ENCODE data around the gene LTBP1. TPM values are rescaled to one million over a fixed set of nuclear protein-coding genes. Genes with fewer than 3 reads are reported as not detected.

LTBP1 gene
- total RNA-seq, 3 donors from 2014 or later (not counting 1 experiment from before 2014, with no cell fraction given): 1.7 to 4.7 (median 3.5) TPM

DNA sequence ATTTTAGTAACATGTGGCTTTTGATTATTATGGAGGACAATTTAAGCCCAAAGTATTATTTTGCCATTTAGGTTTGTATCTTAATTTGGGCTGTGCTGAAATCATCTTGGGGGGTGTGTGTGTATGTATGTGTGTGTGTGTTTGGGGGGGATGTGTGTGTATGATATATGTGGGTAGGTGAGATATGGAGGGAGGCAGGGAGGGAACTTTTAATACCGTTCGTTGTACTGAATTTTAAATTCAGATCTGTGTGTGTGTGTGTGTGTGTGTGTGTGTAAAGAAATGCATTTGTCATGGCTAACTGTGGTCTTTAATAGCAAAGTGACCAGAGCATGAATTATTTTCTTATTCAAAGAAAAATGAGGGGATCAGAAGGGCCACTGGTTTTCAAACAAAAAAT lies 113.7 kb downstream of the LTBP1 start:
- H3K36me3 Mint-ChIP-seq: no peaks in the 10 kb centered on the region
- DNase-seq (no peak), ATAC-seq (no peak)
- peaks cover 0 to 30% of the 10 kb centered on the region in 2 donors for H3K27me3 Mint-ChIP-seq (ENCODE audit: low read depth in 2 of 2)
- H3K9me3 ChIP-seq (ENCODE audit: control insufficient read depth, insufficient read depth, low read length): no peaks in the 10 kb centered on the region
- WGBS (ENCODE audit: insufficient coverage): 90% methylated on average over 2 of the region's 2 CpGs
- intact Hi-C loops (cut with micrococcal nuclease): no loop called here
- H3K27ac ChIP-seq (ENCODE audit: low read length): no peak overlapping the region
- H3K36me3 ChIP-seq (ENCODE audit: control insufficient read depth, insufficient read depth, low read length): no peaks in the 10 kb centered on the region
- no peak overlapping the region for H3K4me3 Mint-ChIP-seq
- H3K27me3 ChIP-seq (ENCODE audit: control insufficient read depth, insufficient read depth, low read length): no peaks in the 10 kb centered on the region
- no peaks in the 10 kb centered on the region for H3K4me1 Mint-ChIP-seq
- H3K27ac Mint-ChIP-seq: no peak overlapping the region
- H3K4me3 ChIP-seq (ENCODE audit: low read length): no peak overlapping the region
- H3K4me1 ChIP-seq (ENCODE audit: control insufficient read depth, insufficient read depth, low read length): no peaks in the 10 kb centered on the region
- H3K9me3 Mint-ChIP-seq: peaks cover 0 to 2% of the 10 kb centered on the region in 2 donors
- TF ChIP-seq, protein P1, sequence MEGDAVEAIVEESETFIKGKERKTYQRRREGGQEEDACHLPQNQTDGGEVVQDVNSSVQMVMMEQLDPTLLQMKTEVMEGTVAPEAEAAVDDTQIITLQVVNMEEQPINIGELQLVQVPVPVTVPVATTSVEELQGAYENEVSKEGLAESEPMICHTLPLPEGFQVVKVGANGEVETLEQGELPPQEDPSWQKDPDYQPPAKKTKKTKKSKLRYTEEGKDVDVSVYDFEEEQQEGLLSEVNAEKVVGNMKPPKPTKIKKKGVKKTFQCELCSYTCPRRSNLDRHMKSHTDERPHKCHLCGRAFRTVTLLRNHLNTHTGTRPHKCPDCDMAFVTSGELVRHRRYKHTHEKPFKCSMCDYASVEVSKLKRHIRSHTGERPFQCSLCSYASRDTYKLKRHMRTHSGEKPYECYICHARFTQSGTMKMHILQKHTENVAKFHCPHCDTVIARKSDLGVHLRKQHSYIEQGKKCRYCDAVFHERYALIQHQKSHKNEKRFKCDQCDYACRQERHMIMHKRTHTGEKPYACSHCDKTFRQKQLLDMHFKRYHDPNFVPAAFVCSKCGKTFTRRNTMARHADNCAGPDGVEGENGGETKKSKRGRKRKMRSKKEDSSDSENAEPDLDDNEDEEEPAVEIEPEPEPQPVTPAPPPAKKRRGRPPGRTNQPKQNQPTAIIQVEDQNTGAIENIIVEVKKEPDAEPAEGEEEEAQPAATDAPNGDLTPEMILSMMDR (IDR thresholded peaks at IDR 0.05): no peak

DNA sequence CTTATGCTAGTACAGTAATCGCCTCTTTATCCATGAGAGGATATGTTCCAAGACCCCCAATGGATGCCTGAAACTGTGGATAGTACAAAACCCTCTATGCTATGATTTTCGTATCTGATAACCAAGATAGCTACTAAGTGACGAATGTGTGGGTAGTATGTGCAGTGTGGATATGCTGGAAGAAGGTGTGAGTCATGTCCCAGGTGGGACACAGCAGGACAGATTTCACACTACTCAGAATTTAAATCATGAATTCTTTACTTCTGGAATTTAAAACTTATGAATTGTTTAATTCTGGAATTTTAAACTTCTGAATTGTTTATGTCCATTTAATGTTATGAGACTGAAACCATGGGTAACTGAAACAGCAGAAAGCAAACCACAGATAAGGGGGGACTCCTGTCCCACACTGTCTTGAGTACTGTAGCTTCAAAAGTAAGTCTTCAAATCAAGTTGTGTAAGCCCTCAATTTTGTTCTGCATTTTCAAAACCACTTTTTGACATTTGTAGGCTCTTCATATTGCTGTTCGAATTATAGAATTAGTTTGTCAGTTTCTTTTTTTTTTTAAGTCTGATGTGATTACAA lies 116.0 kb downstream of the LTBP1 start:
- 91% methylated on average over 4 of the region's 4 CpGs for WGBS (ENCODE audit: insufficient coverage)
- DNase-seq (no peak), ATAC-seq (no peak)
- Mint-ChIP-seq H3K4me3 (no peak overlapping the region), H3K27ac (no peak overlapping the region), H3K27me3 (ENCODE audit: low read depth in 2 of 2) (peaks cover 0 to 30% of the 10 kb centered on the region in 2 donors), H3K4me1 (no peaks in the 10 kb centered on the region), H3K9me3 (no peaks in the 10 kb centered on the region), H3K36me3 (no peaks in the 10 kb centered on the region)
- H3K4me3 ChIP-seq (ENCODE audit: low read length): no peak overlapping the region
- no peaks in the 10 kb centered on the region for H3K27me3 ChIP-seq (ENCODE audit: control insufficient read depth, insufficient read depth, low read length)
- intact Hi-C loops (cut with micrococcal nuclease): no loop called here
- H3K36me3 ChIP-seq (ENCODE audit: control insufficient read depth, insufficient read depth, low read length): no peaks in the 10 kb centered on the region
- TF ChIP-seq, protein P1 (IDR thresholded peaks at IDR 0.05): no peak
- no peak overlapping the region for H3K27ac ChIP-seq (ENCODE audit: low read length)
- no peaks in the 10 kb centered on the region for H3K4me1 ChIP-seq (ENCODE audit: control insufficient read depth, insufficient read depth, low read length)
- no peaks in the 10 kb centered on the region for H3K9me3 ChIP-seq (ENCODE audit: control insufficient read depth, insufficient read depth, low read length)

DNA sequence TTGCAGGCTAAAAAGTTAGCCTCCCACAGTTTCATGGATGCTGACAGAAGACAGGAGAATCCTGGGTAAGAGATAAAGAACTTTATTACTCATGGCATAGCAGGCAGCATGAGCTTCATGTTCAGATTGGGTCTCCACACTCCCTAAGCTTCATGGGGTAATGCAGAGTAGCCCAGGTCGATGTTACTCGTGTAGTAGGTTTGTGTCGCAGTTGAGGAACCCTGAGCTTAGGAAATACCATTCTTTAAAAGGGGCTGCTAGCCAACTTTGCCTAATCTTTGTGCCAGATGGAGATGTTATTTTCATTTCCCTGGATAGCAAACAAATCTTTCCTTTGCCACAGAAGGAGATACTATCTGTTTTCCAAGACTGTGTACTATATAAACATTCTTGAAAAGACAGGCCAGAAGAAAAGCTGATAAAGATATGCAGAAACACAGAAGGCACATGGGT lies 117.6 kb downstream of the LTBP1 start:
- TF ChIP-seq, protein P1 (IDR thresholded peaks at IDR 0.05): no peak
- Mint-ChIP-seq H3K36me3 (no peaks in the 10 kb centered on the region), H3K4me3 (no peak overlapping the region), H3K4me1 (no peaks in the 10 kb centered on the region), H3K9me3 (no peaks in the 10 kb centered on the region), H3K27me3 (ENCODE audit: low read depth in 2 of 2) (peaks cover 2 to 19% of the 10 kb centered on the region in 2 donors), H3K27ac (no peak overlapping the region)
- Histone ChIP-seq H3K27ac (ENCODE audit: low read length) (no peak overlapping the region), H3K4me3 (ENCODE audit: low read length) (no peak overlapping the region), H3K27me3 (ENCODE audit: control insufficient read depth, insufficient read depth, low read length) (no peaks in the 10 kb centered on the region), H3K9me3 (ENCODE audit: control insufficient read depth, insufficient read depth, low read length) (no peaks in the 10 kb centered on the region), H3K36me3 (ENCODE audit: control insufficient read depth, insufficient read depth, low read length) (no peaks in the 10 kb centered on the region), H3K4me1 (ENCODE audit: control insufficient read depth, insufficient read depth, low read length) (no peaks in the 10 kb centered on the region)
- DNase-seq (no peak), ATAC-seq (no peak)
- intact Hi-C loops (cut with micrococcal nuclease): no loop called here
- 93% methylated on average over 3 of the region's 3 CpGs for WGBS (ENCODE audit: insufficient coverage)

DNA sequence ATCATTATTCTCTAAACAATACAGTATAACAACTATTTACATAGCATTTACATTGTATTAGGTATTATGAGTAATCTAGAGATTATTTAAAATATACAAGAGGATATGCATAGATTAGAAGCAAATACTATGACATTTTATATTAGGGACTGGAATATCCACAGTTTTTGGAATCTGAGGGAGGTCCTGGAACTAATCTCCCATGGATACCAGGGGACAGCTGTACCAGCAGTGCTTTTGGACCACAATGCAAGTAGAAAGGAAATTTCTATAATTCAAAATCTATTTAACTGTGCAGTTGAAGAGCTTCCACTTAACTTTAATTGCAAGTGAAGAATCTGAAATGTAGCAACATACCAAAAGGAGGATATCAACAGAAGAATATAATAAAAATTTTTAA lies 120.8 kb downstream of the LTBP1 start:
- ATAC-seq (no peak), DNase-seq (no peak)
- Mint-ChIP-seq H3K9me3 (no peaks in the 10 kb centered on the region), H3K36me3 (no peaks in the 10 kb centered on the region), H3K27me3 (ENCODE audit: low read depth in 2 of 2) (peaks cover under 1 to 5% of the 10 kb centered on the region in 2 donors), H3K27ac (no peak overlapping the region), H3K4me3 (no peak overlapping the region), H3K4me1 (no peaks in the 10 kb centered on the region)
- H3K9me3 ChIP-seq (ENCODE audit: control insufficient read depth, insufficient read depth, low read length): no peaks in the 10 kb centered on the region
- intact Hi-C loops (cut with micrococcal nuclease): no loop called here
- no peaks in the 10 kb centered on the region for H3K27me3 ChIP-seq (ENCODE audit: control insufficient read depth, insufficient read depth, low read length)
- no peaks in the 10 kb centered on the region for H3K36me3 ChIP-seq (ENCODE audit: control insufficient read depth, insufficient read depth, low read length)
- H3K4me1 ChIP-seq (ENCODE audit: control insufficient read depth, insufficient read depth, low read length): no peaks in the 10 kb centered on the region
- H3K4me3 ChIP-seq (ENCODE audit: low read length): no peak overlapping the region
- TF ChIP-seq, protein P1 (IDR thresholded peaks at IDR 0.05): no peak
- H3K27ac ChIP-seq (ENCODE audit: low read length): no peak overlapping the region

All from natural killer cell (primary cell).